NT2/D1 (cell line): ENCODE measurements around the gene ENO1.

Experiments used
- DNase-seq: peaks from one replicate; pipeline ENCODE4 v3.0.0-alpha.2; 2011; ENCODE audit warnings: low read depth, low spot score
- H3K27me3 ChIP-seq: 2 replicates; pipeline ENCODE4 v1.6.0; 2011; ENCODE audit warnings: mild to moderate bottlenecking; ENCODE audit not compliant: insufficient read length, insufficient read depth
- H3K36me3 ChIP-seq: 2 replicates; pipeline ENCODE4 v1.6.1; 2011; ENCODE audit warnings: mild to moderate bottlenecking, low read length, mixed read lengths; ENCODE audit not compliant: insufficient read depth, insufficient read length
- H3K4me1 ChIP-seq: 2 replicates; pipeline ENCODE4 v1.5.1; 2011; ENCODE audit not compliant: insufficient read depth, insufficient read length
- H3K4me3 ChIP-seq: 2 replicates; pipeline ENCODE4 v1.5.1; 2011; ENCODE audit warnings: low read depth; ENCODE audit not compliant: insufficient read length
- H3K9ac ChIP-seq: 2 replicates; pipeline ENCODE4 v1.6.0; 2011; ENCODE audit warnings: low read depth; ENCODE audit not compliant: insufficient read length
- H3K9me3 ChIP-seq: 2 replicates; pipeline ENCODE4 v1.5.1; 2011; ENCODE audit warnings: mild to moderate bottlenecking, low read length; ENCODE audit not compliant: insufficient read depth
- SUZ12 ChIP-seq: IDR thresholded peaks from 2 replicates; pipeline ENCODE4 v1.6.1; 2011; ENCODE audit not compliant: insufficient read length, insufficient read depth; ENCODE audit errors: extremely low read depth
- YY1 ChIP-seq: IDR thresholded peaks from 2 replicates; pipeline ENCODE4 v1.6.1; 2011; ENCODE audit not compliant: insufficient read length, insufficient read depth
- ZNF274 ChIP-seq: IDR thresholded peaks from 2 replicates; pipeline ENCODE4 v1.6.1; 2011; ENCODE audit warnings: mild to moderate bottlenecking, low read depth, low read length

ENO1 gene

GRCh38 chr1:8858888-8859706 is 19.4 kb downstream of the ENO1 start:
- Histone ChIP-seq H3K9ac (no peak overlapping the region), H3K4me1 (peaks cover 5% of the 10 kb centered on the region)
- DNase-seq, result no peak

GRCh38 chr1:8858112-8858668 is 20.3 kb downstream of the ENO1 start:
- Histone ChIP-seq H3K4me3 (no peak overlapping the region), H3K36me3 (peaks cover 60% of the 10 kb centered on the region), H3K4me1 (peaks cover 5% of the 10 kb centered on the region), H3K27me3 (no peaks in the 10 kb centered on the region), H3K9ac (no peak overlapping the region), H3K9me3 (no peaks in the 10 kb centered on the region)
- no peak for DNase-seq
- TF ChIP-seq YY1 (no peak), SUZ12 (no peak), ZNF274 (no peak)

More at GRCh38 chr1:8858888-8859706, 19.4 kb downstream of the ENO1 start:
- H3K36me3 ChIP-seq, result peaks cover 69% of the 10 kb centered on the region
- H3K9me3 ChIP-seq, result no peaks in the 10 kb centered on the region
- H3K27me3 ChIP-seq, result no peaks in the 10 kb centered on the region
- H3K4me3 ChIP-seq, result no peak overlapping the region
- TF ChIP-seq YY1 (no peak), ZNF274 (no peak), SUZ12 (no peak)

GRCh38 chr1:8856689-8857412 is 21.6 kb downstream of the ENO1 start:
- no peaks in the 10 kb centered on the region for H3K9me3 ChIP-seq
- peaks cover 5% of the 10 kb centered on the region for H3K4me1 ChIP-seq
- H3K36me3 ChIP-seq, result peaks cover 46% of the 10 kb centered on the region
- no peak overlapping the region for H3K9ac ChIP-seq
- TF ChIP-seq SUZ12 (no peak), YY1 (no peak), ZNF274 (no peak)
- DNase-seq, result no peak
- no peak overlapping the region for H3K4me3 ChIP-seq
- no peaks in the 10 kb centered on the region for H3K27me3 ChIP-seq

GRCh38 chr1:8854240-8854639 is 24.2 kb downstream of the ENO1 start:
- Histone ChIP-seq H3K4me1 (peaks cover 5% of the 10 kb centered on the region), H3K9me3 (no peaks in the 10 kb centered on the region), H3K9ac (no peak overlapping the region), H3K4me3 (no peak overlapping the region), H3K36me3 (peaks cover 24% of the 10 kb centered on the region), H3K27me3 (no peaks in the 10 kb centered on the region)
- TF ChIP-seq YY1 (no peak), SUZ12 (no peak), ZNF274 (no peak)
- no peak for DNase-seq

- no peaks in the 10 kb centered on the region for H3K9me3 ChIP-seq
- no peaks in the 10 kb centered on the region for H3K36me3 ChIP-seq
- H3K4me1 ChIP-seq, result peaks cover 8% of the 10 kb centered on the region
- H3K9ac ChIP-seq, result no peak overlapping the region
- no peak for DNase-seq
- H3K4me3 ChIP-seq, result no peak overlapping the region
- no peaks in the 10 kb centered on the region for H3K27me3 ChIP-seq
- no peak for TF ChIP-seq SUZ12
- no peak for TF ChIP-seq ZNF274
- no peak for TF ChIP-seq YY1
Measured at GRCh38 chr1:8851060-8851459, 27.4 kb downstream of the ENO1 start.

GRCh38 chr1:8848663-8849386 is 29.7 kb downstream of the ENO1 start:
- Histone ChIP-seq H3K4me3 (no peak overlapping the region), H3K4me1 (peaks cover 10% of the 10 kb centered on the region), H3K27me3 (no peaks in the 10 kb centered on the region), H3K9me3 (no peaks in the 10 kb centered on the region), H3K9ac (no peak overlapping the region), H3K36me3 (no peaks in the 10 kb centered on the region)
- DNase-seq, result peak; percentile 68
- no peak for TF ChIP-seq ZNF274
- no peak for TF ChIP-seq YY1
- TF ChIP-seq SUZ12, result no peak

GRCh38 chr1:8847990-8848389 is 30.5 kb downstream of the ENO1 start:
- Histone ChIP-seq H3K9ac (no peak overlapping the region), H3K27me3 (no peaks in the 10 kb centered on the region), H3K9me3 (peaks cover 1% of the 10 kb centered on the region; the same call in 1 of the 2 replicates), H3K4me1 (peaks cover 10% of the 10 kb centered on the region), H3K36me3 (no peaks in the 10 kb centered on the region), H3K4me3 (no peak overlapping the region)
- no peak for DNase-seq
- TF ChIP-seq SUZ12 (no peak), ZNF274 (no peak), YY1 (no peak)
